ENCODE data around the gene CBR4.

The CBR4 gene

DNA sequence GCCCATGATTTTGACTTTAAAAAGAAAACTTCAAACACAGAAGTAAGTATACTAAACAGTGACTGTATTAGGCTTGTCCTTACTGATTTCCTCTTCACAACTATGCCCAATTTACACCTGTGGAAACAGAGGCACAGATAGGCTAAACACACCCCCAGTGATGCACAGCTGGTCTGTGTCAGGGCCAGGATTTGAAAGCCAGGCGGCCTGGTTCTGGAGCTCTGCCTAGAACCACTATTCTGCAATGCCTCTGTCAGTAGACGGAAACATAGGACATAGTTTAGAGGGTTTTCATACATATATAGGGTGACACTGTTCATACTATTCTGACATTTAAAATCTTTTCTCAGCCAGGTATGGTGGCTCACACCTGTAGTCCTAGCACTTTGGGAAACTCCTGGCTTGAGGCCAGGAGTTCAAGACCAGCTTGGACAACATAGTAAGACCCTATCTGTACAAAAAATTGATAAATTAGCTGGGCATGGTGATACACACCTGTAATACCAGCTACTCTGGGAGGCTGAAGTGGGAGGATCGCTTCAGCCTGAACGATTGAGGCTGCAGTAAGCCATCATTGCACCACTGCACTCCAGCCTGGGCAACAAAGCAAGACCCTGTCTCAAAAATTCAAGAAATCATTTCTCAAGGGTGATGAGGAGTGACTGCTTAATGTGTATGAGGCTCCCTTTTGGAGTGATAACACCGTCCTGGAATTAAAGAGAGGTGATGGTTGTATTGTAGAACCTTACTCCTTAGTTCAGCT, 23.0 kb upstream of the CBR4 start:
- DNase-seq (ENCODE audit: low spot score), result no peak

DNA sequence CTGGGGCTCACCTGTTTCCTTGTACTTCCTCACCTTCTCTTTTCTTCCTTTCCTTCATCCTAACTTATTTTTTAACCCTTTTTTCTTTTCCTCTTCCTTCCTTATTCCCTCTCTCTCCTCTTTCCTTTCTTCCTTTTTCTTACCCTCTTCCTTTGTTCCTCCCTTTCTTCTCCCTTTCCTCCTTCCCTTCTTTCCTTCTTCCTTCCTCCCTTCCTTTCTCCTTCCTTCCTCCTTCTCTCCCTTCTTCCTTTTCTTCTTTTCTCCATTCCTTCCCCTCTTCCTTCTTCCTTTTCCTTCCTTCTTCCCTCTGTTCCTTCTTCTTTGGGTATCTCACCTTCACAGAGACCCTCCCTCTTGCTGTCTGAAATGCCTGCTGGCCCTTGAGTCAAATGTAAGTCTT, 22.1 kb upstream of the CBR4 start:
- no peak for DNase-seq (ENCODE audit: low spot score)

DNA sequence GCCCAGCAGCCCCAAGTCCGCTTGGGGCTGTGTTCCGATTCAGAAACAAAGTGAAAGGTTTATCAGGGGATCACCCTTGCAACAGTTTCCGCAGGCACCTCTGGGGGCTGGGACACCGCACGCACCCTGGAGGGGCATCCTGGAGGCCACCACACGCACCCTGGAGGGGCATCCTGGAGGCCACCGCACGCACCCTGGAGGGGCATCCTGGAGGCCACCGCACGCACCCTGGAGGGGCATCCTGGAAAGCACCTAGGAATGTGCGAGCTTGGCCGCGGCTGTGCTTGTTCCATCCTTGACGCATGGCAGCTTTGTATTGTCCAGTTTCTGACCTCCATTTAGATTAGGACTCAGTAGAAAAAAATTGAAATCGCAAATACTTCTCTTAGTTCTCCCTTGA, 21.3 kb upstream of the CBR4 start:
- DNase-seq (ENCODE audit: low spot score), result no peak

DNA sequence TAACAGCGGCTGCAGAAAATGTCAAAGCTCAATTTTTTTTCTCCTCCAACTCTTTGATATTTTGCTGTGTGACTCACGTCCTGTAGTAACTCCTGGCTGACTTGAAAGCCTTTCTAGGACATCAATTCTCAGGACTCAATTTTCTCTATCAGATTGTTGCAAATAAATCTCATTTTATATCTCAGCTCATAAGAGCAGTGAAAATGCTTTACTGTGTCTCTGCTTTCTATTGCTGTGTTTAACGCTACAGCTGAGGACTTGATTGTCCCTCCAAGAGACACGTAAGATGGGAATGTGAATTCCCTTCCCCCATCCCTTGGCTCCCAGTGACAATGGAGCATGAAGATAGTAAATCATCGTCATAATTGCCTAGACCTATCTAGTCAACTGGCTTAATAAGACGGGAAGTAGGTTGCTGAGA, 20.5 kb upstream of the CBR4 start:
- DNase-seq (ENCODE audit: low spot score), result no peak

DNA sequence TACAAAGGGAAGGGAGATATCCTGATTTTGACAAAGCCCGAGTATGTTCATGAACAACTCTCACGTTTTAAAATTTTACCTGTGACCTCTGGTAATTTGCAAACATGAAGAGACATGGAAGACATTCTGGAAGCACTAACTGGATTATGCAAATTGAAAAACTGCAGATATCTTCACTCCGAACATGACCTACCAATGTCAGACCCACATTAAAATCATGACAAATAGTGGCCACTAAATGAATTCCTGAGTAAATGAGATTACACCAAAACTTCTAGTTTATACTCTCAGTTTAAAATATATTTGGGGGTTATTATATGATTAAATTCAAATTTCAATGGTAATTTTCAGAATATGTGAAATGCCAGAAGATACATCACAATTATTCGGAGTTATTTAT, 19.9 kb upstream of the CBR4 start:
- no peak for DNase-seq (ENCODE audit: low spot score)

DNA sequence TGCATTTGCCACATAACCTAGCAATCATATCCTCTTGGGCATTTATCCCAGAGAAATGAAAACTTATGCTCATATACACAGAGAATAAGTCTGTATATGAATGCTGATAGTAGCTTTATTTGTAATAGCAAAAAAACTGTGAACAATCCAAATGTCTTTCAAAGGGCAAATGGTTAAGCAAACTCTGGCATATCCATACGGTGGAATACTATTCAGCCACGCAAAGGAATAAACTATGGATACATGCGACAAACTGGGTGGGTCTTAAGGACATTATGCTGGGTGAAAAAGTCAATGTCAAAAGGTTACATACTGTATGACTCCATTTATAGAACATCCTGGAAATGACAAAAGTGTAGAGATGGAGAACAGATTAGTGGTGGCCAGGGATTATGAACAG, 17.6 kb upstream of the CBR4 start:
- no peak for DNase-seq (ENCODE audit: low spot score)

DNA sequence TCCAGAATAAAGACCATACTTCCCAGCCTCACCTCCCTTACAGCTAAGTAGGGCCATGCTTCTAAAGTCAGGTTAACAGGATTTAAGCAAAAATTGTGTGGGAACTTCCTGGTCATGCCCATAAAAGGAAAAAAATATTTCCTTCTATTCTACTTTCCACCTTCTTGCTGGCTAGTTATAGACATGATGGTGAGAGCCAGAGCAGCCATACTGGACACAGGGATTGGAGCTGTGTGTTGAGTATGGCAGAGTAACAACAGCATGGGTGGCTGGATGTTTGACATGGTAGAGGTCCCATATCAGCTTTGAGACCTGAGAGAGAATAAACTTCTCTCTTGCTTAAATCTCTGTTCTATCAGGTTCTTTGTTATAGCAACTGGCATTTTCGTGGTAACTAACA, 15.1 kb upstream of the CBR4 start:
- no peak for DNase-seq (ENCODE audit: low spot score)

DNA sequence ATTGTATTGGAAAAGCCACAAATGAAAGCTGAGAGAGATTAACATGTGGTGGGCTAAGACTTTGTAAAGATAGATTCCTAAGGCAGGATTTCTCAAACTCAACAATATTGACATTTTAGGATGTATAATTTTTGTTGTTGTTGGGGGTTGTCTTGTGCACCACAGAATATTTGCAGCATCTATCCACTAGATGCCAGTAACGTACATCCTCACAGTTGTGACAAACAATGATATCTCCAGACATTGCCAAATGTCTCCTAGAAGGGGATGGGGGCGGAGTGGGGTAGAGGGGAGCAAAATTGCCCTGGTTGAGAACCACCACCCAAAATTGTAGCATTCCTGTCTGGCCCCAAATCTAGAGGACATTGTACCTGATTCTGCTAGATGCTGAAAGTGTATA, 14.7 kb upstream of the CBR4 start:
- no peak for DNase-seq (ENCODE audit: low spot score)

DNA sequence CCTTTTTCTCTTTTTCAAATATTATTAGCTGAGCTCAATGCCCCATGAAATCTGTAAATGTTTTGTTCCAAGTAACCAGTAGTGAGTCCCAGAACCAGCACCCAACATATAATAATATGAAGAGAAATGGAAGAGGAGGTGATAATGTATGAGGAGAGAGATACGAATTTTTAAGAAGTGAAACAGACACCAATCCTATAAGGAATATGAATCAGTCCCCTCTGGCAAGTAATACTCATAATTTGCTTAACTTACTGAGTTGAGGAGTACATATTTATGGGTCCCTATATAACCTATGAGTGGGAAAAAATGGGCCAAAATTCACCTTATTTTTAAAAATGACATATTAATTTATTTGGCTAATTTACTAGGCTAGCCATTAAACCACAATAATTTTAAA, 8.4 kb upstream of the CBR4 start:
- DNase-seq (ENCODE audit: low spot score), result no peak

DNA sequence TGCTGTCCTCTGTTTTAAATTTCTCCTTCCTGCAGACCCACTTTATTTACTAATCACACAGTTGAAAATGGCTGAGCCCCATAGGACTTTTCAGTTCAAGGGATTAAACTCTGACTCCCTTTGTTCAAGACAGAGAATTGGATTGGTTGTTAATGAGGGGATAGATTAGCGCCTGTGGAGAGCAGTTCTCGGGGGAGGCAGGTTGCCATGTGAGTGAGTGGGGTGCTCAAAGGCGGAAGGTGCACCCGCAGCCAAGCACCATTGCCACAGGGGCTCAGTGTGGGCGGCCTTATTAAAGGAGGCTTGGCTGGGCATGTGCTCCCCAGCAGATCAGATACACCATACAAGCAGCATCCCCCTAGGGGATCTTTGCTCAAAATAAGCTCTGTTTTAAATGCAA, 7.9 kb upstream of the CBR4 start:
- no peak for DNase-seq (ENCODE audit: low spot score)

DNA sequence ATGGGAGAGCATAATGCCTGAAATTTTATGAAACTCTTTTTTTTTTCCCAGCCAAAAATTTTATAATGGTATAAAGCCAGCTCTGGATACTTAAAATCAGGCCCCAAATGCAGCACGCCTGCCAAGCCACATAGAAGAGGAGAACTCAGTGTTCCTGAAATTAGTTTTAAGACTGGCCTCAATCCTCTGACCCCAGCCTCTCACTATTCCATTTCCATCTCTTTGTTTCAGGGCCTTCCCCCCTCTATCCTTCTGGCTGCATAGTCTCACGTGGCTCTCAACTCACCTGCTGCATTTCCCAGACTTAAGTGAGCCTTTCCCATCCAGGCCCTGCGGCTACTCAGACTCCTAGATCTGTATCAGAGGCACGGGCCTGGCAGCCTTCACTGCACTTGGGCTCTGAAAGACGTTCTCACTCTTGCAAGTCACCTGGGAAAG, 5.2 kb upstream of the CBR4 start:
- no peak for DNase-seq (ENCODE audit: low spot score)

DNA sequence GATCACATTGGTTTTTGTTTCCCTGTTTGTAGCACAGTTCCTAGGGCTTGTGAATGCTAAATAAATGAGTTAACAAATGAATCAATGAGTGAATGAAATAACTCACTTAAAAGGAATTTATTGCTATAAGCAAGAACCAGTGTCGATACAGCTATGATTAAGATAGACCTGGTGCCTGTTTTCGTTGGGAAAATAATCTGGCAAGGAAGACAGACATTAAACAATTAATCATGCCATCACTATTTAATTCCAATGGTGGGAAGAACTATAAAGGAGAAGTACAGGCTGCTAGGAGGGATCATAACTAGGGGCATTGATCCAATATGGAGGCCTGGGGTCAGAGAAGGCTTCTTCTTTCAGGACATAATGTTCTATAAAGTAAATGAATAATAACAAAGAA, 4.5 kb upstream of the CBR4 start:
- no peak for DNase-seq (ENCODE audit: low spot score)

DNA sequence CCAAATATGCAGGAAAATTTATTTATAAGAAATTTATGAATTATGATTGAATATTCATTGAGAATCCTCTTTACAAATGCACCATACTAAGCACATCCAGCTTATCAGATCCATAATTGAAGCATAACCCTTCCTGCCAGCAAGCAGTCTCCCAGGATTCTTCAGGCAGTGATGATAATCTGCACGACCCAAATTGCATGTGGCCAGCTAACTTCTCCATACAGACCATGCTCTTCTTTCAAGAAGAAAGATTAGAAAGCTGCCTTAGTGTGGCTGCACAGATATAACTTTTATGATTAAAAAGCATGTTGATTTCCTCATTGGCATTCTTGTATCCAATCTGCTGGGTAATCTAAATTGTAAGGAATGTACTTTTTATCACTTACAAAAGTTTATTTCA, 3.3 kb upstream of the CBR4 start:
- DNase-seq (ENCODE audit: low spot score), result no peak

DNA sequence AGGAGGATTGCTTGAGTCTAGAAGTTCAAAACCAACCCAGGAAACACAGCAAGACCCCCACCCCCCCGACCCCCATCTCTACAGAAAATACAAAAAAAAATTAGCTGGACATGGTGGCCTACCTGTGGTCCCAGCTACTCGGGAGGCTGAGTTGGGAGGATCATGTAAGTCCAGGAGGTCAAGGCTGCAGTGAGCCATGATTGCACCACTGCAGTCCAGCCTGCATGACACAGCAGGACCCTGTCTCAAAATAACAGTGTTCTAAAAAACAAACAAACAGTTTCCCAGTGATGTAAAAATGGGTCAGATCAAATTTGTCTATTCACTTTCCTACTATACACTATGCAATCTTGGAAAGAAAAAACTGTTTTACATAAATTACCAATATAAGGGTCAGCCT, 2.0 kb upstream of the CBR4 start:
- no peak for DNase-seq (ENCODE audit: low spot score)

DNA sequence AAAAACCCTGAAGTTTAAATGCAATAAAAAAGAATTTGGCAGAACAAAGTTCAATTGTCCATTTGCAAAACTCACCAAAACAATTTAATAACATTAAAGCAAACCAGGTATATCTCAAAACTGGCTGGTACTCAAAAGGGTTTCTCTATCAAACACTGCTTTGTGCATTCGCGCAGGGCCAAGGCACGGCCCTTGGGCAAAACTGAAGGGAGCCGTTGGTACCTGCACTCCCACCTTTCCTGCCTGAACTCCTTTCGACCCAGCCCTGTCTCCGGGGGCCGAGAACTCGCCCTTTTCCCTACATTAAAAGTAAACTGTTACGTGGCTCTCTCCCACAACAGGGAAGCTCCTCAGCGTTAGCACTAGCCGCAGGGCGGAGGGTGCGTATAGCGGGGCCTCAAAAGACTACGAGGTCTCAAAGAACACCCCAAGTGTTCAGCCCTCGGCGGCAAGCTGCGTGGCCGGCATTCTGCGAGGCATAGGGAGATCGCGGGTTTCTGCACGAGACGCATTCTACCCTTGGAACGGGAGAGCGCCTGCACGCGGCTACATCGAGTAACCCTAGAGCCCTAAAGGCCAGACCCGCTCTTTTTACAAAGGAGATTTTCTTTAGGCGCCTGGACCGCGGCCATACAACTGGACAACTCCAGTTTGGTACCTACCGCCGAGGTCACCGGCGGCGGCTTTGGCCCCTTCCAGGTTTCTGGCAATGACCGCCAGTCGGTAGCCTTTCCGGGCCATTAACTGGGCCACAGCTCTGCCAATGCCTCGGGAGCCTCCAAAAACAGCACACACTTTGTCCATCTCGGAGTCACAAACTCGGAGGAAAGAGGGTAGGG, 550 bp downstream of the CBR4 start:
- DNase-seq (ENCODE audit: low spot score), result peak; percentile 44

DNA sequence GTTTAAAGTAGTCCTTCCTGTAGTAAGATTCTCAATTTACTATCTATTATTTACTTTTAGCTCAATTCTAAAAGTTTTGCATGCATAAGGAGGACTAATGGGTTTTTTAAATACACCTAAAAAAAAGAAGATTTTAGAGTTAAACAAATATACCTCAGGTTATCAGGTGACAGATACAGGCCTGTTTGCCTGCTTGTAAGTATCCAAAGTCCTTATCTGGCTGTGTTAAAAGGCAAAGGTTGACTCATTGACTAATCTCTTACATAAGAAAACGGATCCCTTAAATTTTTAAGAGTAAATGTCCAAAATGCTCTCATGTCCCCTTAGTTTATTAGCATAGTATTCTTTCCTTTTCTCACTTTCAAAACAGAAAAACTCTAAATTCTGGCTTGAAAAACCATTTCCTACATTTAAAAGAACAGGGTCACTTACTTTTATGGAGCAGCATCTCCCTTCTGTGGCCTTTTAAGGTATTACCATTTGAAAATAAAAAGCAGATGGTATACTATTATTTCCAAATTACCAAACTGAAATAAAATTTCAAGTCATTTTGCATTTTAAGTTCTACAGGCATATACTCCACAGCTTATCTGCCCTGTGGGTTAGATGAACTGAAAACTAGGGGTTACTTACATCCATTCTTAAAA, 4.5 kb downstream of the CBR4 start:
- no peak for DNase-seq (ENCODE audit: low spot score)

DNA sequence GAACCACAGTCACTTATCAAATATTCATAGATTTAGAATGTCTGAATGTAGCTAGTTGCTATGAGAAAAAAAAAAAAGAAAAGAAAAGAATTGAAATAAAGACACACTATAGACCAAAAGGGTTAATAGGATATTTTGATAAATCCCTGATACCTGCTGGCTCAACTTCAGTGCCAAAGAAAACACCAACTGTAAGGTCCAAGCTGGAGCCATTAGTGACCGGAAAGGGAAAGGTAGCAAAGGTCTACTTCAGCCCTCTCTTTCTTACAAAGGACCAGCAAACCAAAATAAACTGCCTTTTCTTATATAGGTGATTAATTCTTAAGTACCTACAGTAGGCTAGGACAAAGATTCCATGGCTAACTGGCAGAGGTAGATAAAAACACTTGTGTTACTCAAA, 9.7 kb downstream of the CBR4 start:
- no peak for DNase-seq (ENCODE audit: low spot score)

DNA sequence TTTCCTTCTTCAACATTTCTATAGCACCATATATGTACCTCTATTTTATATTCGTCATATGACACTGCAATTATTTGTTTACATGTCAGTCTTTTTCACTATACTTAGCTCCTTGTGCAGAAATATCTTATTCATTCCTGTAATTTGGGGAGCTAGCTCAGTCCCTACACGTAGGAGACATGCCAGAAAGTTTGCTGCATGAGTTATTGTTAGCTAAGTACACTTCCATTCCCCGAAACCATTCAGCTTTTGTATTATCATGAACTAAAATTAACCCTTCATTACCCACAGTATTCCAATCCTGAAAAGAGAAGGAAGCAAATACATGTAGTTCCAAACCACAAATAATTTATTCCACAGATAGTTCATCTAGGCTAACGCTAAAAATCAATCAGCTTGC, 10.2 kb downstream of the CBR4 start:
- DNase-seq (ENCODE audit: low spot score), result no peak

DNA sequence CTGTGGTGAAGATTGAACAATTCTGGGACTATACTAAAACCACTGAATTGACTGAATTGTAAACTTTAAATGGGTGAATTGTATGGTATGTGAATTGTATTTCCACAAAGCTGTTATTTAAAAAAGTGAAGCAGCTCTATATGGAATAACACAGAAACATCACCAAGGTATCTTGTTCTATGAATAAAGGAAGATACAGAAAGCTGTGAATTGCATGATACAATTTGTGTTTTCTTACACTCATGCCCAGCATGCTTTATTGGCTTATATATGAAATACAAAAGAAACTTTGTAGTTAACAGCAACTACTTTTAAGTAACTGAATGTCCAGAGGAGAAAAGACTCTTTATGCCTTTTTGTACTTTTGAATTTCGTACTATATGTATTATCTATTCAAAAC, 11.5 kb downstream of the CBR4 start:
- no peak for DNase-seq (ENCODE audit: low spot score)

DNA sequence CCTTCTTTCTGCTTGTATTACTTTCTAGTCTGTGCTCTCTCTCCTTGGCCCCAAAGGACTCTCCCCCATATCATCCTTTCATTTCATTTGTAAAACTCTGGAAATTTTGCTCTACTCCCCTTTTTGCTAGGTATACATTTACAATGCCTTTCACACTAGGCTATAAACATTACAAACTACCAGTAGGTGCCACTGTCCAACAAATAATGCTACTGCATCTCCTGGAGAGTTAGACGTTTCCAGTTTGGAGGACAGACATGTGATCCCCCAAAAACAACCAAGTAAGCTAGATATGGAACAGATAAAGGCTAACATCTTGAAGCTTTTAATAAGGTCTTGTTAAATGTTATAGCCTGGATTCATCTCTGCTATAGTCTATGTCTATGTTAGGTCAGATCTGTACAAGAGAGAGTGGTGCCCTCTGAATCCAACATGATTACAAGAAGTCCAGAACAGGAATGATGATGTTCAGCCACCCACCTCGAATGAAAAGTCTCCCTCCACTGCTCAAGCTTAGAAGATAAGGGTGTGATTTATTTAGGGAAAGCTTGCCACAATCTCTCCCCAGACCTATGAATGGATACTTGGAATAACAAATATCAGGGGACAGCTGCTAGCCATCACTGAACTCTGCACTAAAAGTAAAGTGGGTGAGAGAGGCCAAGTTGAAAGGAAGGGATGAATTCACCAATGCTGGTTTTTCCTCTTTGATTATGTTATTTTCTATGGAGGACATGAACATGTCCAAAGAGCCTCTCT, 14.3 kb downstream of the CBR4 start:
- DNase-seq (ENCODE audit: low spot score), result no peak

DNA sequence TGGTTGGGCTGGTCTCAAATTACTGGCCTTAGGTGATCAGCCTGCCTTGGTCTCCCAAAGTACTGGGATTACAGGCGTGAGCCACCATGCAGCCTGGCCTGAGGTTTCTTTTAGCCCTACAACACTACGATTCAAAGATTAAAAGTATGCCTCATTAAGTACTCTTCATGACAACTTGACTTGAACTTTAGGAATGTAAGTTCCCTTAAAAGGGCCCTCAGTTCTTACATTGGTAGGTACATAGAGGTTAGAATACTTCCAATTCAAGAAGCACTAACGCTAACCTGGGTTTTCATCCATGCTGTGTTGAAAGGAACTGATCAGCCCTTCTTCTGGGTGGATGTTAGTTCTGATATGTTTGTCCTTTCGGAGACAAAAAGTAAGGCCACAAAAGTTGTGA, 15.1 kb downstream of the CBR4 start:
- no peak for DNase-seq (ENCODE audit: low spot score)

Measured in CD4-positive, alpha-beta T cell treated with Interleukin-6 at 100 ng/mL for 8 hours (primary cell).